Erythroblast (primary cell): Measurements from ENCODE around the gene GLUD2.

Experiments used
- DNase-seq, 2 experiments: peaks; one replicate each; lab custom pipeline; 2025; lab: John Stamatoyannopoulos, UW
- GATA1 ChIP-seq: IDR thresholded peaks from 2 replicates; pipeline ENCODE4 v1.6.1; 2011; ENCODE audit warnings: low read depth, mild to moderate bottlenecking, control low read depth, low read length, moderate library complexity
- POLR2A ChIP-seq: IDR thresholded peaks from 2 replicates; pipeline ENCODE4 v1.6.1; 2011; ENCODE audit warnings: mild to moderate bottlenecking, low read length

The GLUD2 gene

GRCh38 chrX:121047441-121048419 lies at the start of gene GLUD2:
Gene GLUD2, plus strand, starts transcription at chrX:121047610. Its CDS starts 75 bp downstream, at chrX:121047685.
- DNase-seq = peak; percentile 39 to 43

DNA sequence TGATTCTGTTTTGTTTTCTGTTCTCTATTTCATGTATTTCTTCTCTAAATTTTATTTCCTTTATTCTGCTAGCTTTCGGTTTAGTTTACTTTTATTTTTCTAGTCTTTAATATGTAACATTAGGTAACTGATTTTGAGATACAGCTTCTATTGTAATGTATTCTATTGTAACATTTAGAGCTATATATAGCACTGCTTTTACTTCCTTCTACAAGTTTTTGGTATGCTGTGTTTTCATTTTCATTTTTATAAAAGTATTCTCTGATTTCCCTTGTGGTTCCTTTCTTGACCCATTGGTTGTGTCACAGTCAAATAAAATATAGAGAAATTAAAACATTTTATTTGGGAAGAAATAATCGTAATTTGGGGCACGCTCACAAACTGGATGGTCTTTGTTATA lies 48.0 kb upstream of the GLUD2 start:
- no peak for TF ChIP-seq POLR2A
- no peak for TF ChIP-seq GATA1
- no peak for DNase-seq

GRCh38 chrX:121000589-121000988 lies 46.8 kb upstream of the GLUD2 start:
- DNase-seq = peak in 1 of 2 experiments; percentile 0
- TF ChIP-seq POLR2A (no peak), GATA1 (no peak)

- no peak for DNase-seq
- TF ChIP-seq POLR2A (no peak), GATA1 (no peak)
Observed at GRCh38 chrX:121008920-121009319, 38.5 kb upstream of the GLUD2 start.

DNA sequence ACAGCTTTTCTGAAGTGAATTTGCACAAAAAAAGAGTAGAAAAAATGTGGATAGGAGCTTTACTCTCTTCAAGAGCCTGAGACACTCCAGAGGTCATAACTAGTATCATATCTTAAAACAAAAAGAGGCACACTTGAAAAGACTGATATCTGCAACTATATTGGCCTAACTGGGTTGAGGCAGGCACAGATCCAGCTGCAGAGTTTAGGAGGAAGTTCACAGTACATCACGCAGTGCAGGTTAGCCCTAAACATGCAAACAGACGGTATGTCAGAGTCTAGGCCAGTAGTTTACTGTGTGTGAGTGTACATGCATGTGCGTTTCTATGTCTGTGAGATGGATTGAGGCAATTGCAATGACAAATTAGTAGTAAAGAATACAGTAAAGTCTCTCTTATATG lies 37.6 kb upstream of the GLUD2 start:
- DNase-seq = no peak
- TF ChIP-seq POLR2A = no peak

GRCh38 chrX:121010218-121010617 lies 37.2 kb upstream of the GLUD2 start:
- TF ChIP-seq GATA1 (no peak), POLR2A (no peak)

GRCh38 chrX:121011254-121011653 lies 36.2 kb upstream of the GLUD2 start:
- TF ChIP-seq POLR2A = no peak
- no peak for DNase-seq

More at GRCh38 chrX:121010218-121010617, 37.2 kb upstream of the GLUD2 start:
- no peak for DNase-seq

- no peak for DNase-seq
Observed at GRCh38 chrX:121013897-121014455, 33.4 kb upstream of the GLUD2 start.

GRCh38 chrX:121014826-121015225 lies 32.6 kb upstream of the GLUD2 start:
- TF ChIP-seq GATA1 (no peak), POLR2A (no peak)

More at GRCh38 chrX:121013897-121014455, 33.4 kb upstream of the GLUD2 start:
- TF ChIP-seq POLR2A = no peak
- TF ChIP-seq GATA1 = no peak

GRCh38 chrX:121028419-121028818 lies 19.0 kb upstream of the GLUD2 start:
- DNase-seq = no peak
- TF ChIP-seq GATA1 = no peak
- TF ChIP-seq POLR2A = no peak

More at GRCh38 chrX:121014826-121015225, 32.6 kb upstream of the GLUD2 start:
- no peak for DNase-seq

GRCh38 chrX:121030083-121030482 lies 17.3 kb upstream of the GLUD2 start:
- TF ChIP-seq POLR2A (no peak), GATA1 (no peak)
- DNase-seq = no peak

- TF ChIP-seq POLR2A = no peak
- no peak for TF ChIP-seq GATA1
Observed at GRCh38 chrX:121032531-121032930, 14.9 kb upstream of the GLUD2 start.

DNA sequence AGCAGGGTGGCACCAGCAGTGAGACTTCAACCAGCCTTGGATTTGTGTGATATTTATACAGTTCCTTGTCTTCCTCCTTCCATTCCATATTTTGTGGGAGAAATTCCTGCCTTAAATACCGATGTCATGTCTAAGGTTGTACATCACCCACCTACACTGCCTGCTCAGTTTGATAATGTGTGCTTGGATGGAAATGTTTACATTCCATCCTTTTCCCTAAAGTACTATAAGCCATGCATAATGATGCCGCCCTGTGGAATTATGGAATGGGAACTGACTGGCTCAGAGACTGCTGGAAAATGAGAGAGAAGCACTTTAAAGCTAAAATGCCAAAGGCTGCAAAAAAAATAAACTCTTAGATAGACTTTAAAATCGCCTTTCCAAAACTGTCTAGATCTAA lies 11.3 kb upstream of the GLUD2 start:
- no peak for TF ChIP-seq GATA1
- TF ChIP-seq POLR2A = no peak
- no peak for DNase-seq

More at GRCh38 chrX:121032531-121032930, 14.9 kb upstream of the GLUD2 start:
- DNase-seq = no peak

DNA sequence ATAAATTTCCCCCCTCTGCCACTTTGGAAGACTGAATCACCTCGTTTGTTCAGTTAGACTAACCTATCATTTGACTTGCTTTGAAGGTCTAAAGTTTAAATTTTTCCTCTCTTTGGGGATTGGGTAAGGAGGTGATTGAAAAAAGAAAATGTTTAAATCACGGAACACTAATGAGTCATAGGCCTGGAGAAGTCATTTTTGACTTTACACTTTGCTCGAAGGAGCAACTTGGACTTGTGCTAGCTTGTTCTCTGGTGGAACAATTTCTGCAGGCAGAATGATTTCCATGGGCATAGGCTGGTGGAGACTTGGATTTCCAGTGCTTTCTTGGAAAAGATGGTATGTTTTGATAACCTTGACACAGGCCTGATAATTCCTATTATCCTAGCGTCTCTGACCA lies 10.5 kb upstream of the GLUD2 start:
- DNase-seq = no peak
- TF ChIP-seq POLR2A (no peak), GATA1 (no peak)

GRCh38 chrX:121050781-121051180 lies 3.4 kb downstream of the GLUD2 start:
- no peak for DNase-seq
- TF ChIP-seq GATA1 = no peak
- TF ChIP-seq POLR2A = no peak
